Stimulated activated naive CD4-positive, alpha-beta T cell (primary cell): ENCODE results near the gene RABGGTA.

Source experiments
- DNase-seq, 6 experiments: peaks; one replicate each; lab custom pipeline; 2025; lab: John Stamatoyannopoulos, UW

Gene RABGGTA, protein sequence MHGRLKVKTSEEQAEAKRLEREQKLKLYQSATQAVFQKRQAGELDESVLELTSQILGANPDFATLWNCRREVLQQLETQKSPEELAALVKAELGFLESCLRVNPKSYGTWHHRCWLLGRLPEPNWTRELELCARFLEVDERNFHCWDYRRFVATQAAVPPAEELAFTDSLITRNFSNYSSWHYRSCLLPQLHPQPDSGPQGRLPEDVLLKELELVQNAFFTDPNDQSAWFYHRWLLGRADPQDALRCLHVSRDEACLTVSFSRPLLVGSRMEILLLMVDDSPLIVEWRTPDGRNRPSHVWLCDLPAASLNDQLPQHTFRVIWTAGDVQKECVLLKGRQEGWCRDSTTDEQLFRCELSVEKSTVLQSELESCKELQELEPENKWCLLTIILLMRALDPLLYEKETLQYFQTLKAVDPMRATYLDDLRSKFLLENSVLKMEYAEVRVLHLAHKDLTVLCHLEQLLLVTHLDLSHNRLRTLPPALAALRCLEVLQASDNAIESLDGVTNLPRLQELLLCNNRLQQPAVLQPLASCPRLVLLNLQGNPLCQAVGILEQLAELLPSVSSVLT

DNA sequence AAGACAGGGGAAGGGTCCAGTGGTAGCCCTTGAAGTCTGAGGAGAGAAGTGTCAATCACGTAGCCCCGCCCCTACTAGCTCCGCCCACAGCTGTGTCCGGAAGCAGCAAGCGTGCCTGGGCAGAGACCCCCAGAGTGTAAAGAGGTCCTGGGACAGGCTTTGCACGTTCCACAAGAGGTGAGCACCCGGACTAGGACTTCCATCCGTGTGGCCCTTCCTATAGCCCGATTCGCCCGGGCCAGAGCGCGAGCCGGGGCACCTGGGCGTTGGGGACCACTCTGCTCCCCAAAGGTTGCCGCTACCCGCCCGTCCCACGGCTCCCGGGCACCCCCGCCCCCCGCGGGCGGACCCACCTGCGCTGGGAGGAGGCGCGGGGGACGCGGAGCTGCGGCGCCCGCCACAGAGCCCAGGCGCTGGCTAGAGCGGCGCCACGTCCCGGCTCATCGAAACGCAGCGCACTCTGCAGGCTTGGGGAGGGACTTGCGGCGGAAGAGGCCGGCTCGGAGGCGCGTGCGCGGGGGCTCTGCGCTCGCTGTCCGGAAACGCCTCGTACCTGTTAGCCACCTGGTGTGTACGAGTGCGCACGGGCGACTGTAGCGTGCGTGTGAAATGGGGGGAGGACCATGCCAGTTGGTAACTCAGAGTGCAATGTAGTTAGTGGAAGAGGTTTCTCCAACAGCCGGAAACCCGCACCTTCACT is at the start of gene RABGGTA:
RABGGTA (minus strand) TSS at position 464 of the 700 bp plus-strand sequence. CDS start 482 bp downstream, outside the sequence.
- peak; percentile 84 to 96 (median 92) for DNase-seq

DNA sequence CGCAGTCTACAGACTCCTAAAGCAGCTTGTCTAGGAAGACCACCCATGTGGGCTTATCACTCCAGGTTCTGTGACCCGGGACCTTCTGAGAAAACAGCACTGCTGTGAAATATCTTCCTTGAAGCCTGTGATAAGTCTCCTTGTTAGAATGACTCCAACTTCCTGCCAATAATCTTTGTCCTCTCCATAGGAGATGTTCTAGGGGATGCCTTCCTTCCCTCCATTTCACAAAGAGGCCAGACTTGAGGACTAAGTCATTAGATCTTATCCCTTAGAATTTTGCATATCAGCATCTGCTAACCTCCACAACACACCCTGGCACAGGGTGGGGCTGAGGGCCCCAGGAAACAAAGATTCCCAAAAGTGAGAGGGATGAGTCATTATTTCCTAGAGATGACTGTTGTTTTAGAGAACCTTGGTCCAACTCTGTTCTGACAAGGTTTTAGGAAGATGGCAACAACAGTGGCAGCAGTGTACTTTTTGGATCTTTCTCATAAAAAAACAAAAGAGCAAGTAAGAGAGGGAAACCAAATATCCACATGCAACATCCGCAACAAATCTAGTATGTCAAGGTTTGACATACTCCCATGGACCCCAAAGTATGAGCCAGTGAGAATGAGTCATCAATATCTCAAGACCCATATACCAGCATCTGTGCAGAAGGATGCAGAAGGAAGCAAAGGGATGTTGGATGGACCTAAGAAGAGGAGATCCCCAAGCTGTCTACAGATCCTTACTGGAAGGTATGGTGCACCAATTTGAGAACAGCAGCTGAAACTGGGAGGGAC is 45.9 kb upstream of the RABGGTA start:
- no peak for DNase-seq

DNA sequence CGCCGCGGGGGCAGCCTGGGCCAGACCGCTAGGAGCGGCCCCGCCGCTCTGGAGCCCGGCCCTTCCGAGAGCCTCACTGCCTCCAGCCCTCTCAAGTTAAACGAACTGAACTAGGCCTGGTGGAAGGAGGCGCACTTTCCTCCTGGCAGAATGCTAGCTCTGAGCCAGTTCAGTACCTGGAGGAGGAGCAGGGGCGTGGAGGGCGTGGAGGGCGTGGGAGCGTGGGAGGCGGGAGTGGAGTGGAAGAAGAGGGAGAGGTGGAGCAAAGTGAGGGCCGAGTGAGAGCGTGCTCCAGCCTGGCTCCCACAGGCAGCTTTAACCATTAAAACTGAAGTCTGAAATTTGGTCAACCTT is 45.2 kb upstream of the RABGGTA start:
- no peak for DNase-seq

DNA sequence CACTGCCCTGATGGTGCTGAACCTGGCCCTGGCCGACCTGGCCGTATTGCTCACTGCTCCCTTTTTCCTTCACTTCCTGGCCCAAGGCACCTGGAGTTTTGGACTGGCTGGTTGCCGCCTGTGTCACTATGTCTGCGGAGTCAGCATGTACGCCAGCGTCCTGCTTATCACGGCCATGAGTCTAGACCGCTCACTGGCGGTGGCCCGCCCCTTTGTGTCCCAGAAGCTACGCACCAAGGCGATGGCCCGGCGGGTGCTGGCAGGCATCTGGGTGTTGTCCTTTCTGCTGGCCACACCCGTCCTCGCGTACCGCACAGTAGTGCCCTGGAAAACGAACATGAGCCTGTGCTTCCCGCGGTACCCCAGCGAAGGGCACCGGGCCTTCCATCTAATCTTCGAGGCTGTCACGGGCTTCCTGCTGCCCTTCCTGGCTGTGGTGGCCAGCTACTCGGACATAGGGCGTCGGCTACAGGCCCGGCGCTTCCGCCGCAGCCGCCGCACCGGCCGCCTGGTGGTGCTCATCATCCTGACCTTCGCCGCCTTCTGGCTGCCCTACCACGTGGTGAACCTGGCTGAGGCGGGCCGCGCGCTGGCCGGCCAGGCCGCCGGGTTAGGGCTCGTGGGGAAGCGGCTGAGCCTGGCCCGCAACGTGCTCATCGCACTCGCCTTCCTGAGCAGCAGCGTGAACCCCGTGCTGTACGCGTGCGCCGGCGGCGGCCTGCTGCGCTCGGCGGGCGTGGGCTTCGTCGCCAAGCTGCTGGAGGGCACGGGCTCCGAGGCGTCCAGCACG is 44.6 kb upstream of the RABGGTA start:
- no peak for DNase-seq

DNA sequence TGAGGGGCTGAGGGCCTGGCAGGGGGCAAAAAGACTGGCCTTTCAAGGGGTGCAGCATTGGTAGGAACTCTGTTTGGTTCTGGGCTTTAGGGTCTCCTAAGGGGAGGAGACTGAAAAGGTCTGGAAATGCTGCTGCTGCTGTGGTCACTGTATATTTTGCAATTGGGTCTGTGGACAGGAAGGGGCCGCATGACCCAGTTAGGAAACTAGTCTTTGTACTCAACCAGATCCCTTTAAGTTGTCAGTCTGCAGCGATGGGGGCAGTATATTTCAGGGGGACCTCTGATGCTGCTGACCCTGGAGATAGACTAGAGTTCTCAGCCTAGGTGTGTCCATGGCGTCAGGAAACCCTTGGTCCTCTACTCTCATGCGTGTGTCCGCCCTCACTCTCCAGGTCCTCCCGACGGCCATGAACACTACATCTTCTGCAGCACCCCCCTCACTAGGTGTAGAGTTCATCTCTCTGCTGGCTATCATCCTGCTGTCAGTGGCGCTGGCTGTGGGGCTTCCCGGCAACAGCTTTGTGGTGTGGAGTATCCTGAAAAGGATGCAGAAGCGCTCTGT is 43.9 kb upstream of the RABGGTA start:
- no peak for DNase-seq

DNA sequence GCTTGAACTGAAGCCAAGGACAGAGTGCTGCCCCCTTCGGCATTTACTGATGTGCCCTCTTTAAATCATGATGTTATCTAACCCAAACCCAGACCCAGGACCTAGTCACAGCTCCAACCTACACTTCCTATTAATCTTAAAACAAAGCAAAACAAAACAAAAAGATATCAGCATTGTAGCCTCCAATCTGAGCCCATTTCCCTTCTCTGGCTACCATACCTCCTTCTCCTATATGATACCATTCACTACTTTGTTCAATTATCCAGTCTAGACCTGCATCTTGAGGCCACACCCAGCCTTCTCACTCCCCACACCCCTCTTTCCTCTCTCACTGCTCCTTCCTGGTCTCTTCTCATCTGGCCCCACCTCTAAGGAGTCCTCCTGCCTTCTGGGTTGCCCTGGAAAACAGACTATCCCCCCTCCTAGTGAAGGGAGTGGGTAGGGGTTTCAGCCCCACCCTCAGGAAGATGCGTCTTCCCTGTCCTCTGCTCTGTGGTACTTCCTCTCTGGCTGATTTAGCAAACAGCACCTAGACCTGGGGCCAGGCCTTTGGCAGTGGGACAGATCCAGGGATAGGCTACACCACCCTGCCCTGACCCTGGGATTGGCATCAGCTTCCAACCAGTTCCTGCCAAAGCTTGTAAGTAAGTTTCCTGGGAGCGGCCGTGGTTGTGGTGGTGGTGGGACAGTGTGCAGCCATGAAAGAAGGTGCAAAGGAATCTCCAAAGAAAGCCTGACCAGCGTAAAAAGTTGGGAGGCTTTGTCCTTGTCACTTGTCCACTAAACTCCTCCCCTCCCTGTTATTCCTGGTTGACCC is 43.2 kb upstream of the RABGGTA start:
- DNase-seq, result no peak

DNA sequence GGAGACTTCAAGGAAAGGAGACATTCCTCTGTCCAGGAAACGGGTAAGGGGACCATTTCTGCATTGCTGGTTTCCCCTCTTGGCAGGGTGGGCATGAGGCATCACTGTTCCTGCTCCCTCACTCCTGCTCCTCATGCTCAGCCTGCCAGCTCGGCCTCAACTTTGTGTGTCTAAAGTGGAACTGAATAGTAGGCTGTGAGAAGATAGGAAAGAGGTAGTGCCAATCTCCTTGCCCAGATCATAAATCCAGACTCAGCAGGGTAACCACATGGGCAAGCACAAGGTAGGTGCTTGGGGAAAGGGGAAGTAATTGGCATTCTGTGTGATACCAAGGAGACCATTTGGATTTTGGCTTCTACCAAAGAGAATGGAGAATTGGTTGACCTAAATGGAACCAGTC is 42.5 kb upstream of the RABGGTA start:
- no peak for DNase-seq

DNA sequence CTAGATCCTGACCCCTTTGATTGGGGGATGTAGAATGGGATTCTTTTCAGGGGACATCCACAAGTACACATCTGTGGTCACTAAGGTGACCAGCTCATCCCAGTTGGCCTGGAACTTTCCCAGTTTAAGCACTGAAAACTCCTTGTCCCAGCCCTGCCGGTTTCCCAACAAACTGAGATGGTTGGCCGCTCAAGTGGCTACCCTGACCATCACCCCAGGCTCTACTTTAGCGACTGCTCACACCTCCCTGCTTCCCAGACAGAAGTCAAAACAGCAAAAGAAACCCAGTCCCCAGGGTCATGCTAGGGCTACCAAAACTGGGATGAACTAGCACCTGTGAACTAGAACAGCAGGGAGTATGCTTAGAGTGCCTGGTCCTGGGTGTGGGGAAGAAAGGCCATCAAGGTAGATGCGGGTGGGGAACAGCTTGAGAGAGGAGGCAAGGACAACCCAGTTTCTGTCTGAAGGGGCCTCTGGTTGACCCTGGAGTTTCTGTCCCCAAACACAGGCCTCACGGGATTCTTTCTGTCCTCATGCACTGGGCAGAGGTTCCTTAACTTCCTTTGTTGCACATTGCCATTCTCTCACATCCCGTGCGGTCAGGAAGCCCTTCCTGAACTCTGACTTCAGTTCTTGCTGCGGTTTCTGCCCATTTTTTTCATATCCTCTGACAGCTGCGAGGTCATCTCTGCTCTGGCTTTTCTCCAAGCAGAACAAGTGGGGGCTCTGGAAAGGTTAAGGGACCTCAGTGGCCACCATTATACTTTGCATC is 41.5 kb upstream of the RABGGTA start:
- DNase-seq, result peak in 3 of 6 experiments; percentile 26 to 40 (median 34)

DNA sequence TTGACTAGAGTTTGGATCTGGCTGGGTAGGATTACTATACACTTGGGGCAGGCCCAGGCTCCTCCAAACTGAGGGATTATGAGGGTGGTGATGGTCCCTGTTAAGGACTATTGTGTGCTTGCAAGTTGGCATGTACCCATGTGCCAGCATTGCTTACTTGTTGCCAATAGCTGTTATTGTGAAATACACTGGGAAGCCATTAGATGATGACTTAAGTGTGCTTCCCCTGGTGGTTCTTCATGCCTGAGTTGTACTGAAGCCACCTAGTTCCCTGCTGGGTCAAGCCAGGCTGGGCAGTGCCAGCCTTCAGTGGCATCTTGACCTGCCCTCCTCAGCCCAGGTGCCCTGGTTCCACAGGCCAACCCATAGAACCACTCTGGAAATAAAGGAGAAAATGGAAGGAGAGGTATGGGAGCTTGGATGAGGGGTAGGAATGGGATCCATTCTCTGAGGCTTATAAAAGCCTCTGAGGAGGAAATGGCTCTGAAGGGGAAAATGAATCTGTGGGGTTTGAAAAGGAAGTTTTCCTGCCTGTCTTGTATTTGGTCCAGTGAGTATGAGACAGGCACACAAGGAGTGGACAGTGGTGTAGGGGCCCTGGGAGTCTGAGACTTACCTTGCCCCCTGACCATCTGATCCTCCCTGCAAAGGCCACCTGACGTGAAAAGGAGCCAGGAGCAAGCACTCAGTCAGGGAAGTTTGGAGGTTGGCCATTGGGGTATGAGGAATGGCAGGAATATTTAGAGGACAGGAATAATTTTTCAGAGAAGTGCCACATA is 40.6 kb upstream of the RABGGTA start:
- peak in 2 of 6 experiments; percentile 34 to 36 for DNase-seq

DNA sequence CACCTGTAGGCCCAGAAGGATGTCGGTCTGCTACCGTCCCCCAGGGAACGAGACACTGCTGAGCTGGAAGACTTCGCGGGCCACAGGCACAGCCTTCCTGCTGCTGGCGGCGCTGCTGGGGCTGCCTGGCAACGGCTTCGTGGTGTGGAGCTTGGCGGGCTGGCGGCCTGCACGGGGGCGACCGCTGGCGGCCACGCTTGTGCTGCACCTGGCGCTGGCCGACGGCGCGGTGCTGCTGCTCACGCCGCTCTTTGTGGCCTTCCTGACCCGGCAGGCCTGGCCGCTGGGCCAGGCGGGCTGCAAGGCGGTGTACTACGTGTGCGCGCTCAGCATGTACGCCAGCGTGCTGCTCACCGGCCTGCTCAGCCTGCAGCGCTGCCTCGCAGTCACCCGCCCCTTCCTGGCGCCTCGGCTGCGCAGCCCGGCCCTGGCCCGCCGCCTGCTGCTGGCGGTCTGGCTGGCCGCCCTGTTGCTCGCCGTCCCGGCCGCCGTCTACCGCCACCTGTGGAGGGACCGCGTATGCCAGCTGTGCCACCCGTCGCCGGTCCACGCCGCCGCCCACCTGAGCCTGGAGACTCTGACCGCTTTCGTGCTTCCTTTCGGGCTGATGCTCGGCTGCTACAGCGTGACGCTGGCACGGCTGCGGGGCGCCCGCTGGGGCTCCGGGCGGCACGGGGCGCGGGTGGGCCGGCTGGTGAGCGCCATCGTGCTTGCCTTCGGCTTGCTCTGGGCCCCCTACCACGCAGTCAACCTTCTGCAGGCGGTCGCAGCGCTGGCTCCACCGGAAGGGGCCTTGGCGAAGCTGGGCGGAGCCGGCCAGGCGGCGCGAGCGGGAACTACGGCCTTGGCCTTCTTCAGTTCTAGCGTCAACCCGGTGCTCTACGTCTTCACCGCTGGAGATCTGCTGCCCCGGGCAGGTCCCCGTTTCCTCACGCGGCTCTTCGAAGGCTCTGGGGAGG is 39.5 kb upstream of the RABGGTA start, which contains the start of gene LTB4R:
LTB4R (plus strand) TSS at position 857 of the 959 bp plus-strand sequence. CDS start 4,150 bp downstream, outside the sequence.
- DNase-seq, result peak; percentile 53 to 81 (median 63)

DNA sequence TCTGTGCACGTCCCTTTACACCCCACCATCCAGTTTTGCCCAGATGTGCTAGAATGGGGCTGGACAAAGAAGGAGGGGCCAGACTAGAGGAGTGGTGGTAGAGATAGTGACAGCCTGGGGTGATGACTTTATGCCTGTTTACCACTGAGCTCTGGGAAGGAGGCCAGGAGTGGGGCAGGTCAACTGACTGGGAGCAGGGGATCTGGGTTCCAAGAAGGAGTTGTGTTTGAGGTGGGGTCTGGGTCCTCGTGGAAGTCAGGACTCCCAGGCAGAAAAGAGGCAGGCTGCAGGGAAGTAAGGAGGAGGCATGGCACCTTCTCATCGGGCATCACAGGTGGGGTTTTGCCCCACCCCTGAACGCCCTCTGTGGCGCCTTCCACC is 38.9 kb upstream of the RABGGTA start:
- DNase-seq, result no peak

DNA sequence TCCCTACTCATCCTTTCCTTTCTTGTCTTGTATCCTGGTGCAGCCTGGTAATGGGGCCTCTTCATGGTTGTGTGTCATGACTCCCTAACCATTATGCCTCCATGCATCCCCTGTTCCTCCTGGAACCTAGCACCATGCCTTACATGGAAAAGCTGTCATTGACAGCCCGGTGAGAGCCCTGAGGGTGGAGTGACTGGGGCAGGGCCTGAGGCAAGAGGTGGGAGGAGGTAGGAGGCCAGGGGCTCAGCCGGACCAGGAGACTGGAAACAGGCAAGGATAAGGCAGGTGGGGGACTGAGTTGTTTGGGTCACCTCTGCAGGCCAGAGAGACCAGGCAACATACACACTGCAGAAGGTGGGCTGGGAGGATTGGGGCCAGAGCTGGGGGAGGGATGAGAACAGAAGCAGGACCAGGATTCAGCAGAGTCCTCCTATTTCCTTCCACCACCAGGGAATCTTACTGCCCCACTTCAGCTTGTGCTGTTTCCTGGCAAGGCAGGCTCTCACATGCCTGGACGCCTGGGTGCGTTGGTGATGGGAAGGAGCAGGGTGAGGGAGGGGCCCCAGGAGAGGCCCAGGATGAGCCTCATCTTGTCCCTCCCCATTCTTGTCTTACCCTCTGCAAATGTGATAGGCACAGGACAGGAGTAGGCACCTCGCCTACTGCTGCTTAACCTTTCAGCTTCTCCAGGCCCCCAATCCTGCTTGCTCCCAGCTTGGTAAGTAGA is 38.3 kb upstream of the RABGGTA start, which contains the start of gene LTB4R2:
LTB4R2 (plus strand) TSS at position 603 of the 727 bp plus-strand sequence. CDS start 525 bp downstream, outside the sequence.
- DNase-seq, result no peak

DNA sequence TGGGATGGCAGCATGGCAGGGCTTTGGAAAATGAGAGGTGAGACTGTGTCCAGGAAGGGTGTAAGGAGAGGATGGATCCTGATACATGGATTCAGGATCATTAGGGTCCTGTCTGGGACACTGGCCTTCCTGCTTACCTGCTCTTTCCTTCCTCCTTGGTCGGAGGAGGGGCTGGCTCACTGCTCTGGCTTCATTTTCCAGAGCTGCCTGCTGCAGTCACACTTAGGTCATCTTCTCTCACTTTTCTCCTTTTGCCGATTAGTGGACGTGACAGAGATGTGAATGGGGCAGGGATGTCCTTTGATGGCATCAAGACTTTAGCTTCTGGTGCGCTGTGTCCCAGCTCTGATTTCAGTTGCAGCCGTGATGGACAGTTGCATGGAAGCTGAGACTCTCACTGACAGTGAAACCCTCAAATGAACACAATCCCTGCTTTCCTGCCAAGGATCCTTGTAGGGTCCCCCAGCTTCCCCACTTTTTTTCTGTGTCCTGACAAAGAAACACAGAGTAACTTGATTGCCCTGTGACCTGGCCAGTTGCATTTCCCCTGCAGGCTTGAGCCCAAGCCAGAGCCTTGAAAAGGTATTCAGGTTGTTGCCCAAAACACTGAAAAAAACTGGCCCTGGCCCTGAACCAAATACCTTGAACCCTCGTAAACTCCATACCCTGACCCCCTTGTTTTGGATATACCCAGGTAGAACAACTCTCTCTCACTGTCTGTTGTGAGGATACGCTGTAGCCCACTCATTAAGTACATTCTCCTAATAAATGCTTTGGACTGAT is 37.1 kb upstream of the RABGGTA start:
- no peak for DNase-seq

DNA sequence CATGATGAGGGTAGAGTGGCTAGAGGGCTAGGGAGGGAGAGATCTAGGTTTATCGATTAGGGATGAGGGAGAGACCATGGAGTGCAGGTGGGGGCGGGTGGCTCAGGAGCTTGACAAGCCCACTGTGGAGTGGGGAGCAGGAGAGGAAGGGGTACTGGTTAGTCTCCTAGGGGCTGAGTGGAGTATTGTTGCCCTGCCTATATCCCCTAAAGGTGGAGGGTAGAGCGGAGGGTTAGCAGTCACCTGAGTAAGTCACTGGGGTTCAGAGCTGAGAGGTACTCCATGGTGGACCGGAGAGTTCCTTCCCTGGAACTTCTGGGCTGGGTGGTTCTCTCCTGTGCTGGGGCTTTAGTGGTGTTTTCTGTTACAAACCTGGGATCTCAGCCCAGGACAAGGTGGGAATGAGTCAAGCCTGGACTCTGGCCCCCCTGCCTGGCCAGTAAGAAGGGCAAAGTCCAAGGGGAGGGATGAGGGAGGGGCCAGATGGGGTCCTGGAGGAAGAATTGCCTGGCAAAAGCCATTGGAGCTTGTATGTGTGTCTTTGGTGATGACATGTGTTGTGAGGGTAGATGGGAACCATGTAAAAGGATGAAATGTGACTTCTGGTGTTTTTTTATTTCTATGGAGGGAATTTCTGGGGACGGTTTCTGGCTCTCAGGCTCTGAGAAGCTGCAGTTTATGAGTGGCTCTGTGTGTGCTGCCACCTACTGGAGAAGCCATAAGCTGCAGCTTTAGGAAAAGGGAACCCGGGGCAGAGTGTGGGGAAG is 36.4 kb upstream of the RABGGTA start, which contains the start of gene CIDEB:
CIDEB (minus strand) TSS at position 403 of the 767 bp plus-strand sequence; CDS start at position 284, 119 bp downstream.
- peak; percentile 28 to 53 (median 40) for DNase-seq

DNA sequence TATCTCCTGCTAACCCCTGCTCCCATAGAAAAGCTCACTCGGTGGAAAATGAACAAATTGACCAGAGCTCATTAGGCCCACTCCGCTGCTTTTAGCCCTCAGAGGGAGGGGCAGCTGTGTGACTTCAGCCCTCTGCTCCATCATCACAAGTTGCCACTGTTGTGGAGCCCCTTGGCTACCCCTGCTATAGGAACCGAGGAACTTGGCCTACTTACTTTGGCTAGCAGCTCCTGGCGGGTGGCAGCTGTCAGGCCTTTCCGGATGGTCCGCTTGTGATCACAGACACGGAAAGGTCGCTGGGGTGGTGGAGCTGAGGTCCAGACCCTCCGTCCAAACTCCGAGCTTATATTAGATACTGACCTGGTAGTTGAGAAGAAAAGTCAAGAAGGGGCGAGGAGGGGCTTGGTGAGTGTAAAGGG is 35.8 kb upstream of the RABGGTA start:
- DNase-seq, result no peak
